Activated CD8-positive, alpha-beta memory T cell treated with anti-CD3 and anti-CD28 coated beads, Interleukin-2, amount 50 U/mL, for 24 hours (primary cell): ENCODE results near the gene MMP24.
"Not testable (repeated sequence)": the region's sequence is repeated elsewhere in the genome, so short reads cannot be mapped to it uniquely, and the experiment has no call there.

ENCODE experiments used
- DNase-seq: peaks from one replicate; pipeline ENCODE4 v3.0.0-alpha.2; 2020; ENCODE audit errors: extremely low read depth

MMP24 gene

DNA sequence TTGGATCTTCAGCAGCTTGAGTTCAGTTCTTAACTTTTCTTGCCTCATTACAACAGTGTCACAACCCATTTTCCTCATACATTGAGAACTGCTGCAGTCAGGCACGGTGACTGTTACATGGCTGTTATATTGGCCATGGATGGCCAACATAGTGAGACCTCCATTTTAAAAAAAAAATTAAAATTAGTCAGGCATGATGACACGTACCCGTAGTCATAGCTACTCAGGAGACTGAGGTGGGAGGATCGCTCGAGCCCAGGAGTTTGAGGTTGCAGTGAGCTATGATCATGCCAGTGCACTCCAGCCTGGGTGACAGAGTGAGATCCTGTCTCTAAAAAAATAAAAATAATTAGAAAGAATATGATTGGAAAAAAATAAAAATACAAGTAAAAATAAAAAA lies 9.9 kb upstream of the MMP24 start:
- no peak for DNase-seq

DNA sequence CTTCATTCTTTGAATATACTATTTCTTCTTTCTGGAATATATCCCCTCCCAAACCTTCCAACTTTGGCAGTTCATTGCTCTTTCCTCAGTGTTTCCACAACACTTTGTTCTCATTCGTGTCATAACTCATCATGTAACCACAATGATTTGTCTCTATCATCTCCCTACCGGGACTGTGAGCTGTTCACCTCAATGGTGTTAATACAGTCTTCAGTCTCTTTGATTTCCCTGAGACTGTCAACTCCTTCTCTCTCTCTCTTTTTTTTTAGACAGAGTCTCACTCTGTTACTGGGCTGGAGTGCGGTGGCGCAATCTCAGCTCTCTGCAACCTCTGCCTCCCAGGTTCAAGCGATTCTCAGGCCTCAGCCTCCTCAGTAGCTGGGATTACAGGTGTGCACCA lies 2.5 kb upstream of the MMP24 start:
- DNase-seq = no peak

- DNase-seq = no peak
Measured at GRCh38 chr20:35224536-35224935, 2.0 kb upstream of the MMP24 start.

- no peak for DNase-seq
Measured at GRCh38 chr20:35225319-35226125, 968 bp upstream of the MMP24 start.

DNA sequence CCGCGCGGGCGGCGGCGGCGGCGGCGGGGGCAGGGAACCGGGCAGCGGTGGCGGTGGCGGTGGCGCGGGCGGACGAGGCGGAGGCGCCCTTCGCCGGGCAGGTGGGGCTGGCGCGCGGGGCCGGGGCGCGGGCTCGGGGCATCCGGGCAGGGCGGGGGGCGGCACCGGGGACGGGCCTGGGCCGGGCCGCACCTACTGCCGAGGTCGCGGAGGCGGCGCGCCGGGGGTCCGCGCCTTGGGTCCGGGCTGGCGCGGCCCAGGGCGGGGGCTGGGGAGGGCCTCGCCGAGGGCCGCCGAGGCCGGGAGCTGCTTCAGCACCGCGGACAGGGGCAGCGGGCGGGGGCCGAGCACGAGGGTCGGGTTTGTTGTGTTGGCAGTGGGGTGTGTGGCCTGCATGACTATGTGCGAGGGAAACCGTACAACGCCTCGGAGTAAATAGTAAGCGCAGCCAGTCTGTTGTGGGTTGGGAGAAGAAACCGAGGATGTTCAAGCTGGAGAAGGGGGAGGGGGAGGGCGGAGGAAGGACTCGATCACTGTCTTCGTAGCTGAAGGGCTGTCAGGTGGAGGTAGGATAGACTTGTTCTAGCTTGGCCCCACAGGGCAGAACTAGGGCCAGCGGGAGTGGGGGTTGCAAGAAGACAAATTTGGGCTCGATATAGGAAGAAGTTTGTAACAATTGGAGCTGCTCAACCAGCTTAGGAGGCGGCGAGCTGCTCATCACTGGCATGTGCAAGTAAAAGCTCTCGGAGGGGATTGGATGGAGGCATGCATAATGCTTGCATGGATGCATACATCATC lies 593 bp downstream of the MMP24 start:
- no peak for DNase-seq

DNA sequence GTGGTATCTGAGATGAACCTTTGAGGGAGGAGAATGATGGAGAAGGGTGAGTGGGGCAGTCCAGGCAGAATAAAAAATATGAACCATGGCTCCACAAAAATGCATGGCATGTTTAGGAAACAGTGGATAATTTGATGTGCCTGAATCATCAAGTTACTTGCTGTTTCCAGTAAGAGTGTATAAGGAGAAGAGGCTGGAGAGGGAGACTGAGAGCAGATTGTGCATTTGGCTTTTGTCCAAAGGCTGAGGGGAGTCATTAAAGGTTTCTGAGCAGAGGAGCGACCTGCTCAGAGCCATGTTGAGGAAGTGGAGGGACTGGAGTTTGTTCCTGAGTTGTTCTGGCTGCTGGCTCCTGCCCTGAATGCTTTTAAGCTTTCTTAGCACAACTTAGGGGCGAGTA lies 6.1 kb downstream of the MMP24 start:
- DNase-seq = no peak

DNA sequence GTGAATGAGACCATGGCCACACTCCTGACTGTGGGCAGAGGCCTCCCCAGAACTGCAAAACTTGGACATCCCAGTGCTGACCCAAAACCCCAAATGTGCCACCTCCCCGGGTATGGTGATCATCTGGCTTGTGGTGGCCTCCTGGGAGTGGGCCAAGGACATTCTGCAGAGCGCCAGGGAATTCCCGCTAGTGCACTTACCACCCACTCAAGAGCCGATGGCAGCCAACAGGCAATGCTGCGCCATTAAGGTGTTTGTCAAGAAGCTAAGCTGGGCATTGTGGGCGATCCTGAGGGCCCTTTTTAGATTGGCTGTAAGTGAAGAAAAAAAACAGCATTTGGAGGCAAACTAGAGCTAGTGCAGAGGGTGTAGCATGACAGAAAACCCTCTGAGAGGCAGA lies 9.4 kb downstream of the MMP24 start:
- no peak for DNase-seq

DNA sequence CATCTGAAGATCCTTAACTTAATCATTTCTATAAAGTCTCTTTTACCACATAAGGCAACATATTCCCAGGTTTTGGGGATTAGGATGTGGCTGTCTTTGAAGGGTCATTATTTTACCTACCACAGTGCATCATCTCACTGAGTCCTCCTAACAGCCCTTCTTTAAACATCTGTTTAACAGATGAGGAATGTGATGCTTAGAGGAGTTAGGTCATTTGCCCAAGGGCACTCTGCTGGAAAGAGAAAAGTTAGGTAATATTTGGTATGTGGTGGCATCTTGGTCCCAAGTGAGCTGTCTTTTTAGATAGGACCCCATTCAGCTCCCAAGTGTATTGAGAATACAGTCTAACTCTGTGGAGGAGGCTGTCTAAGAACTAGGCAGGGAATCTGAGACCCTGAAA lies 11.0 kb downstream of the MMP24 start:
- no peak for DNase-seq

DNA sequence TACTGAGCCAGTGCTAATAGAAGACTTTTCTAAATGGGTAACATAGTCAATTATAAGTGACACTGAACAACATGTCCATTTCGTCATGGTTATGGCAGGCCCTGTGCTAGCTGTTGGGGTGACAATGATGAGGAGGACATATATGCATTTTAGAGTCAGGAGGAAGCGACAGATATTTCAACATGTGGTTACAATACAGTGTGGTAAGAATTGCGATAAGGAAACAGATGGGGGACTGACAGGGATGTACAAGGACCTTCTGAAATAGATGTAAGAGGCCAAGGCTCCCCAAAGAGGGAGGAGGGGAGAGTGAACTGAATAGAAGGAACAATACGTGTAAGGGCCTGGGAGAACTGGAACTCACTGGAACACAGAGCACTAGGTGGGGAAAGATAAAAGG lies 11.7 kb downstream of the MMP24 start:
- DNase-seq = no peak

DNA sequence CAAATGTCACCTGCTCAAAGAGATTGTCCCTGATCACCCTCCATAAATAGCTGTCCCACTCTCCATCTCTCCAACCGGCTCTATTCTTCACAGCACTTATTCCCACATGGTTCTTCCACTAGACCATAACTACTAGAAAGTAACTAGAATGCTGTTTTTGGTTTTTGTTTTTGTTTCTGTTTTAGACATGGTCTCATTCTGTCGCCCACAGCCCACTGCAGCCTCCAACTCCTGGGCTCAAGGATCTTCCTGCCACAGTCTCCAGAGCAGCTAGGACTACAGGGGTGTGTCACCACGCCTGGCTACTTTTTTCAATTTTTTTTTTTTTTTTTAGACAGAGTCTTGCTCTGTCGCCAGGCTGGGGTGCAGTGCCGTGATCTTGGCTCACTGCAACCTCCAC lies 12.2 kb downstream of the MMP24 start:
- no peak for DNase-seq

DNA sequence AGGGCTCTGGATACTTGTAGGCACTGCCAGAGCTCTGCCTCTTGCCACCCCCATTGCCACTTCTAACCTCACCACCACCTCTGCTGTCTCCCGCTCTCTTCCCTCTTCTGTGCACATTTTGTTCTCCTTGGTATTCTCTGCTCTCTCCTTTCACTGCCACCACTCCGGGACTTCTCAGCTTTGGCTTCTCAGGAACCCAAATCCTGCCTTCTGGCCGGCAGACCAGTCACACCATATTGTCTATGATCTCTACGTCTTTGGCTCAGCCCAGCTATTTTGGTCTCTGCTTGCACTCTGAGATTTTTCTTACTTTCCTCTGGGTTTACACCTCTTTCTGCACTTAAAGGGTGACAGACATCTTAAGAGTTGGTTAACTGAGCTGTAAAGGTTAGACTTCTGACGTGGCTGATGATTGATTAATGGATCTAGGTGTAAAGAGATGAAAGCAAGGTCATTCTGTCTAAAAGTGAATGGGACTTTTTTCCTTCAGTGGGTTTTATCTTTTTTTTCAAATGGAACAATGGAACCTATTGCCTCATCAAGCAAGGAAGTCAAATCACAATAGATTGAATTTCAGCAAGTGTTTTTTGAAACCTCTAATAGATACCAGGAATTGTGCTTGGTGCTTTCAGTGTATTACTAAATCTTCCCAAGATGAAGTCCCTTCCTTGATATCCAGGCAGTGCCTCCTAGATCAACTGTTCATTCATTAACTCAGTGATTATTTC lies 13.8 kb downstream of the MMP24 start:
- no peak for DNase-seq

GRCh38 chr20:35240811-35241293 lies 14.4 kb downstream of the MMP24 start:
- DNase-seq = no peak

DNA sequence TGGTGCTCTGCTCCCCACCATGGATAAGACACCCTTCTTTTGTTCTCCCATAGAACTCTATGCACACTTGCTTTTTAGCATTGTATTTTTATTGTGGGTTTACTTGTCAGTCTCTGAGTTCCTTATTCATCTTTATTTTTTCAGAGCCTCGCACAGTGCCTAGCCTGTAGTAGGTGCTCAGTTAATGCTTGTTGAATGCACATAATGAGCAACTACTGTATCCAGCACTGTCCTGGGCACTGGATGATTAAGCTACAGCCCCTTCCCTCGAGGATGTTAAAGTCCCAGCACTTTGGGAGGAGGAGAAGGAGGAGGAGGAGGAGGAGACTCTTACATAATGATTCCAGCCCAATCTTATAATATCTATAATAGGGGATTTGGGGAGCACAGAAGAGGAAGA lies 16.8 kb downstream of the MMP24 start:
- no peak for DNase-seq

DNA sequence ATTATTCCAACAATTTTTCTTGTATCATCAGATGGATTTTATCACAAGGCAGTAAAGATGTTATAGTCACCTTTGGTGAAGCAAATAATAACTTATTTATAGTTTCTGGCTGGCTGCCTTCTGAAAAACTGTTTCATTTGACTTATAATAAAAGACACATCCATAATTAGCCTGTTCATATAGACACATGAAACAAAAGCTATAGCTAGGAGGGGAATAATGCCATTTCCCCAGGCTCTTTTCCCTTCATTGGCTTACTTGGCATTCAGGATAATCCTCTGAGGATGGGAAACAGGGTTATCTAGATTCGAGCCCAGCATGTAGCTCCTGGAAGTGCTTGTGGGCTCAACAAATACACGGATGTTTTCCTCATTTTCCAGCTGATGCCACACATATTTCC lies 17.5 kb downstream of the MMP24 start:
- DNase-seq = no peak

GRCh38 chr20:35246723-35247122 lies 20.2 kb downstream of the MMP24 start:
- no peak for DNase-seq

- DNase-seq = no peak
Measured at GRCh38 chr20:35248641-35249475, 22.4 kb downstream of the MMP24 start.

DNA sequence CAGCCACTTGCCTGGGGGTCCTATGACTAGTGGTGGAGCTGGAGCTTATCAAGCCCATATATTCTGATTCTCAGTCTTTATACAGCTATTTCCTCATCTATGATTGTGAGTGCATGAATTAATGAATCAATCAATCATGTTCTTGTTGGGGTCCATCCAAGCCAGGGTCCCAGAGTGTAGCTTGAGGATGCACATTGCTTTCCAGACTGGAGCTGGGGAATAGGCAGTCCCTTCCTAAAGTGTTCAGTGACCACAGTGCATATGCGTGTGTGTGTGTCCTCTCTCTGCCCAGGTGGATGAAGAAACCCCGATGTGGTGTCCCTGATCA lies 25.1 kb downstream of the MMP24 start:
- DNase-seq = no peak

- no peak for DNase-seq
Measured at GRCh38 chr20:35252037-35252461, 25.6 kb downstream of the MMP24 start.

- not testable (repeated sequence) for DNase-seq
Measured at GRCh38 chr20:35252598-35252997, 26.1 kb downstream of the MMP24 start.

GRCh38 chr20:35253010-35253409 lies 26.5 kb downstream of the MMP24 start:
- DNase-seq = no peak

GRCh38 chr20:35254448-35254999 lies 28.0 kb downstream of the MMP24 start:
- DNase-seq = no peak
